Glutamatergic neuron (in vitro differentiated cells): Measurements from ENCODE around the gene BBS1. TPM values are rescaled to one million over a fixed set of nuclear protein-coding genes. Genes with fewer than 3 reads are reported as not detected.

Experiments used
- DNase-seq: peaks from one replicate; pipeline ENCODE4 v3.0.0; 2022
- H3K27ac Mint-ChIP-seq: one replicate; pipeline ENCODE4 v1.8.0; 2020; ENCODE audit warnings: mild to moderate bottlenecking, mixed read lengths, inconsistent platforms; ENCODE audit not compliant: unreplicated experiment
- H3K27me3 Mint-ChIP-seq: one replicate; pipeline ENCODE4 v1.8.0; 2020; ENCODE audit warnings: mild to moderate bottlenecking, moderate library complexity, mixed read lengths, inconsistent platforms; ENCODE audit not compliant: unreplicated experiment
- H3K36me3 Mint-ChIP-seq: one replicate; pipeline ENCODE4 v1.8.0; 2020; ENCODE audit warnings: mild to moderate bottlenecking, mixed read lengths, inconsistent platforms; ENCODE audit not compliant: unreplicated experiment
- H3K4me1 Mint-ChIP-seq: one replicate; pipeline ENCODE4 v1.8.0; 2020; ENCODE audit warnings: mild to moderate bottlenecking, low read depth, mixed read lengths, inconsistent platforms; ENCODE audit not compliant: unreplicated experiment
- H3K4me3 Mint-ChIP-seq: one replicate; pipeline ENCODE4 v1.8.0; 2020; ENCODE audit warnings: mild to moderate bottlenecking, mixed read lengths, inconsistent platforms; ENCODE audit not compliant: unreplicated experiment
- H3K9me3 Mint-ChIP-seq: one replicate; pipeline ENCODE4 v1.8.0; 2020; ENCODE audit warnings: mild to moderate bottlenecking, moderate library complexity, mixed read lengths, inconsistent platforms; ENCODE audit not compliant: unreplicated experiment
- CTCF ChIP-seq: fragments of 200-600 bp; sonication (generic); IDR thresholded peaks from one replicate; pipeline ENCODE4 v1.5.0; 2021; ENCODE audit not compliant: partially characterized antibody, unreplicated experiment
- total RNA-seq: library from RNA; stranded (reverse); fragmentation: NEBNext Ultra II Directional; extraction: Animal tissue kit (Norgen Biotek cat#: 25700); gene quantifications from one replicate; pipeline ENCODE4 v1.2.1, GENCODE V29; 2021; ENCODE audit not compliant: unreplicated experiment

Gene BBS1
- total RNA-seq, 1 donor from 2014 or later, result 37.3 TPM

- no peak for TF ChIP-seq CTCF
- Mint-ChIP-seq H3K4me1 (peaks cover 10% of the 10 kb centered on the region), H3K27ac (no peak overlapping the region), H3K36me3 (no peaks in the 10 kb centered on the region), H3K27me3 (peaks cover 15% of the 10 kb centered on the region), H3K9me3 (peaks cover 3% of the 10 kb centered on the region), H3K4me3 (peak overlapping the region; percentile 59)
- peak; percentile 43 for DNase-seq
Measured at GRCh38 chr11:66476841-66477251, 33.6 kb upstream of the BBS1 start.

- DNase-seq, result no peak
- peaks cover 3% of the 10 kb centered on the region for H3K9me3 Mint-ChIP-seq
- H3K36me3 Mint-ChIP-seq, result no peaks in the 10 kb centered on the region
- TF ChIP-seq CTCF, result no peak
- peak overlapping the region; percentile 38 for H3K4me3 Mint-ChIP-seq
- no peak overlapping the region for H3K27ac Mint-ChIP-seq
- peaks cover 15% of the 10 kb centered on the region for H3K27me3 Mint-ChIP-seq
- peaks cover 10% of the 10 kb centered on the region for H3K4me1 Mint-ChIP-seq
Measured at GRCh38 chr11:66477263-66478201, 32.9 kb upstream of the BBS1 start.

GRCh38 chr11:66478729-66479393 lies 31.6 kb upstream of the BBS1 start:
- no peaks in the 10 kb centered on the region for H3K36me3 Mint-ChIP-seq
- H3K4me1 Mint-ChIP-seq, result peaks cover 9% of the 10 kb centered on the region
- H3K27ac Mint-ChIP-seq, result peak overlapping the region; percentile 88
- TF ChIP-seq CTCF, result peak; percentile 86
- H3K4me3 Mint-ChIP-seq, result peak overlapping the region; percentile 96
- no peak for DNase-seq
- peaks cover 15% of the 10 kb centered on the region for H3K27me3 Mint-ChIP-seq
- H3K9me3 Mint-ChIP-seq, result peaks cover 3% of the 10 kb centered on the region

GRCh38 chr11:66479394-66480116 lies 30.9 kb upstream of the BBS1 start:
- Mint-ChIP-seq H3K9me3 (peaks cover 3% of the 10 kb centered on the region), H3K4me3 (peak overlapping the region; percentile 96), H3K27ac (peak overlapping the region; percentile 88), H3K4me1 (peaks cover 6% of the 10 kb centered on the region), H3K36me3 (no peaks in the 10 kb centered on the region), H3K27me3 (peaks cover 15% of the 10 kb centered on the region)
- no peak for DNase-seq
- no peak for TF ChIP-seq CTCF
